Stomach (tissue), 4 donors: Measurements from ENCODE around the gene CMTR1.

Source experiments
- POLR2A ChIP-seq, 4 donors: fragments of 450-650 bp; IDR thresholded peaks; one replicate each; pipeline ENCODE4 v1.6.1; 2016; ENCODE audit warnings: antibody characterized with exemption in 4 of 4, control low read depth in 2 of 4, mild to moderate bottlenecking in 1 of 4, moderate library complexity in 1 of 4
- TF ChIP-seq, protein P1 (sequence below), 7 experiments: fragments of 450-650 bp in 4 of 7; fragments of 200-600 bp in 3 of 7; sonication (generic) in 3 of 7; IDR thresholded peaks; one replicate each; pipeline ENCODE4 v1.5.1; 2016 to 2019; ENCODE audit warnings: antibody characterized with exemption in 7 of 7, control low read depth in 2 of 7, mild to moderate bottlenecking in 1 of 7

DNA sequence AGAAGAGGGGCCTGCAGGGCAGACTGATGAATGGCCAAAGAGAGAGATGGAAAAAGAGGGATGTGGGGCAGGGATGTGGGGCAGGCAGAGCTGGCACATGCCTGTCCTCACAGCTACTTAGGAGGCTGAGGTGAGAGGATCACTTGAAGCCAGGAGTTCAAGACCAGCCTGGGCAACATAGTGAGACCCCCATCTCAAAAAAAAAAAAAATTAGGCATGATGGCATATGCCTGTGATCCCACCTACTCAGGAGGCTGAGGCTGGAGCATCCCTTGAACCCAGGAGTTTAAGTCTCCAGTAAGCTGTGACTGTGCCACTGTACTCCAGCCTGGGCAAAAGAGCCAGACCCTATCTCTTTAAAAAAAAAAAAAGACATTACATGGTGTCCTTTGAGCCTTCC lies 44.4 kb upstream of the CMTR1 start:
- TF ChIP-seq, protein P1, sequence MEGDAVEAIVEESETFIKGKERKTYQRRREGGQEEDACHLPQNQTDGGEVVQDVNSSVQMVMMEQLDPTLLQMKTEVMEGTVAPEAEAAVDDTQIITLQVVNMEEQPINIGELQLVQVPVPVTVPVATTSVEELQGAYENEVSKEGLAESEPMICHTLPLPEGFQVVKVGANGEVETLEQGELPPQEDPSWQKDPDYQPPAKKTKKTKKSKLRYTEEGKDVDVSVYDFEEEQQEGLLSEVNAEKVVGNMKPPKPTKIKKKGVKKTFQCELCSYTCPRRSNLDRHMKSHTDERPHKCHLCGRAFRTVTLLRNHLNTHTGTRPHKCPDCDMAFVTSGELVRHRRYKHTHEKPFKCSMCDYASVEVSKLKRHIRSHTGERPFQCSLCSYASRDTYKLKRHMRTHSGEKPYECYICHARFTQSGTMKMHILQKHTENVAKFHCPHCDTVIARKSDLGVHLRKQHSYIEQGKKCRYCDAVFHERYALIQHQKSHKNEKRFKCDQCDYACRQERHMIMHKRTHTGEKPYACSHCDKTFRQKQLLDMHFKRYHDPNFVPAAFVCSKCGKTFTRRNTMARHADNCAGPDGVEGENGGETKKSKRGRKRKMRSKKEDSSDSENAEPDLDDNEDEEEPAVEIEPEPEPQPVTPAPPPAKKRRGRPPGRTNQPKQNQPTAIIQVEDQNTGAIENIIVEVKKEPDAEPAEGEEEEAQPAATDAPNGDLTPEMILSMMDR (IDR thresholded peaks at IDR 0.05) = no peak
- no peak for TF ChIP-seq POLR2A (IDR thresholded peaks at IDR 0.05)
